GM21786 (cell line): ENCODE measurements around the gene KIRREL3.

Experiments
- ATAC-seq: cut with Tn5 transposase; IDR thresholded peaks from one replicate; pipeline ENCODE4 v1.9.1; 2021; ENCODE audit not compliant: unreplicated experiment

The KIRREL3 gene

DNA sequence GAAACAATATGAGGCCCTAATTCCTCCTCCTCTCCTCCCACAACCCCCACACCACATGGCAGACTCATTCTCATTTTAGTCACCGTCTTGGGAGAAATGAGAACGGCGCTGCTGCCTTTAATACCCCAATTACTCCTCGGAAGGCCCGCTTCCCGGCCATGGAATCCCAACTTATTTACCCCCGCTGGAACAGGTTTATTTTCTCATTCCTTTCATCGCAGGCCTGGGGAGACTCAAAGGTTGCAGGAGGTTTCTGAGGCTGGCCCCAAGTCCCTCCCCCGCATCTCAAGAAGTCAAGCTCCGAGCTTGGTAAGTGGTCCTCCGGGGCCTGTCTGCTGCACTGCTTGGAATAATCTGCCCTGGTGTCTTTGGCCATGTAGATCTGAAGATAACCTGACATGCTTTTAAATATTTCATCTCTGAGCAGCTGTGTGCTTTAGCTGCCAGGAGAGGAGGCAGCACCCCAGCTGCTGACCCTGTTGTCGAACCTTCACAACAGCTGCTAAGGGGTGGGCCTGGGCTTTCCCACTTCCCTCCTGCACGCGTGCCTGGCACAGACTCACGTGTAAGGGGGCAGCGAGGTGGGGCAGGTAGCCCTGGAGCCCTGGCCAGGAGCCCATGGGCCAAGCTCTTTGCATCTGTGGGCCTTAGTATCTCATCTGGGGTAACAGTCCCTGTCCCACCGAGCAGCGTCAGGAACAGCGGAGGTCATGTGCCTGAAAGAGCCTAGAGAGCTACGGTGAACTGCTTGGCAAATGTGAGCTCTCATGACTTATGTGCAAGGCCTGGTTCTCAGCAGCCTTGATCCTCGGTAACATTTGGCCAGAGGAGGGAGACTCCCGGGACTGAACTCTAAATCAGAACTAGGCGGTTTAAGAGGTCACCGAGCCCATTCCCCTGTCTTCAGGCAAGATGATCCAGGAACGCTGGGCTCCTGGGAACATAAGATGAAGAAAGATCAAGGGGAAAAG is 480.5 kb downstream of the KIRREL3 start:
- ATAC-seq, result no peak

DNA sequence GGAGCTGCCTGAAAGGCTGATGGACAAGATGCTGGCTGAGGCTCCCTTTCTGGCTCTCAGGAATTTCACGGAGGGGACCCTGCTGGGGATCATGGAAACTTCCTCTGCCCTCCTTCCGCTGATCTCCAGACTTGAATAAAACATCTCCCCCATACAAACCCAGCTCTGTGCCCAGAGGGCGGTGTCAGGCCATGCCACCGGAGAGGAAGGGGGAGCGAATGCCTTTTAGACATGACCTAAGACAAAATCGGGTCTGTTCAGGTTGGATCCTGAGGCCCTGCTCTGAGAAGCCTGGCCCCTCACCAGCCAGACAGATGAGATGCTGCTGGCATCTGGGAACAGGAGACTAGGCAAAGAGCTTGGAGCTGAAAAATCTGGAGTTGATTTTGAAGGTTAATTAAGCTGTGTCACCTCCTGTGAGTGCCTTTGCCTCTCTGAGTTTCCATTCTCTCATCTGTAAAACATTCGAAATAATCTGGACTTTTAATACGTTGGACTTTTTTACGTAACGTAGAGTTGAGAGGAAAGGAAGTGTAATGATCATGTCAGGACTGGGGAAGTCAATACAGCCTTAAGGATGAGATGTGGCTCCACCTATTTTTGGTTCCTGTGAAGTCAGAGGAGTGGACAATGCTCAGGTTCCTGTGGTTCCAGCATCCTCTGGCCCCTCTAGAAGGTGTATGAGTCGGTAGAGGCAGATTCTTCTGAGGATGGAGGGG is 481.4 kb downstream of the KIRREL3 start:
- ATAC-seq, result no peak

DNA sequence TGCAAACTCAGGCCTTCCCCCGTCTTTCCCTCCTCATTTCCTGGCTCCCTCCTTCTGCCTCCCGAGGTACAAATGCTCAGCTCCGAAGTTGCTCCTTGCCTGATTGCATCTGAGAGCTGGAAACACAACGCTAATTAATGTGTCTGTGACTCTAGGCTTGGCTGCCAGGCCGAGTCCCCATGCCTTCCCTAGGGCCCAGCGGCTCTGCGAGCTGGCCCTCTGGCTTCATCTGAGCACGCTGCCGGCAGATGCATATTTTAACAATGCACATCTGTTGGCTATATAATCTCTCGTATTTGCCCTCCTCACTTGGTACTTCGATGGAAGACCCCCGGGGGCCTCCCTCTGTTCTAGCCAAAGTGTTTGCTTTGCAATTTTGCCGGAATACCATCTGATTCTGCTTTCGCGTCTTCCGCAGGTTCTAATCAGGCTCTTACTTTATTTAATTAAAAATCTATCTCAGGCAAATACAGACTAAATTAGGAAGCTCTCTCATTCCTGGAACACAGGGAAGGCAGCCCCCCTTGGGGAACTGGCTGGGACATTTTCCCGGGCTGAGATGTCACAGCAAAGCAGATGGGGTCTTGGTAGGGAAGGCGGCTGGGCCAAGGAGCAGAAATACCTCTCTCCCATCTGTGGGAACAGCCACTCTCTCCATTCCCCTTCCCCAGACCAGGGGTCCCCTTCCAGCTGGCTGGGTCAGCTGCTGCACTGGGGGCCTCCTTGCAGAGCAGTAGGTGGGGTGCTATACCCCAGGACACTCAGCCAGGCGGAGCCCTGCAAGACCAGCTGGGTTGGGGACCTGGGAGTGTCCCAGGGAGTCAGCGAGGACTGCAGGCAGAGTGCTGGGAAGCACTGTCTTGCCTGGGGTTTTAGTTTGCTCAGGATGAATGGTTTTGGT is 482.2 kb downstream of the KIRREL3 start:
- ATAC-seq, result no peak

DNA sequence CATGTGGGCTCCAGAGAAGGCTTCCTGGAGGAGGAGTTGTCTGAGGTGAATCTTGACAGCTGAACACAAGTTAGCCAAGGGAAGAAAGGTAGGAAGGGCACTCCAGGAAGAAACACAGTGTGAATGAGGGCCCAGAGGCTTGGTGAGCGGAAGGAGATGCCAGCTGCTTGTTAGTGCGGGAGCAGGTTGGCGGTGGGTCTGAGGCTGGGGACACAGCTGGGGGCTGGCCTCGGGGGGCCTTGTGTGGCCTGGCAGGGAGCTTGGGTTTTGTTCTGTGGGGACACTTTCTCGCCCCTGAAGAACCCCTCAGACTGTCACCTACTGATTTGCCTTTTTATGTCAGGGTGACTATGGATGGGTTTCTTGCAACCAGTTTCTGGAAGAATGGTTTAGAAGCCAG is 485.1 kb downstream of the KIRREL3 start:
- no peak for ATAC-seq

DNA sequence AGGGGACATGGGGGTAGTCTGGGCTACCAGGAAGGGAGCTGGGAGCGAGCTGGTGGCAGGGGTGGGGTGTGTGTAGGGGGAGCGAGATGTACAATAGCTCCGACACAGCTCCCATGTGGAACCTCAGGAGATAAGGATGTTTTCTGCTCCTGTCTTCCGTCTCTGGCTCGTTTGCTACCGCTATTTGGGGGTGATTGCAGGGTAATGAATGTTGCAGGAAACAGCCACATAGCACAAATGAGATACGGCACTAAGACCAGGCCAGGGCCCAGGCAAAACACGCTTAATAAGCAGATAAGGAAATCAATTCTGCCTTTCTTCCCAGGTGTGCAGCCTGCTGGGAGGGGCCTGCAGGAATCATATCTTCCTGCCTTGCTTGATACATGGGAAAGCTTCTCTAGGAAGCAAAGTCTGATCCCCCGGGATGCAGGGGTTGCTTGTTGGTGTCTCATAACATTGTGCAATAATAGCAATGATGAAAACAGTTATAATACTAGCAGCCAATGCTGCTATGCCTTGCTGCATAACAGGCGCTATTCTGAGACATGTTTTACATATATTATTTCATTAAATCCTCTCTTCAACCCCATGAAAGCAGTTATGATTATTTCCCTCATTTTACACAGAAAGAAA is 486.4 kb downstream of the KIRREL3 start:
- no peak for ATAC-seq

DNA sequence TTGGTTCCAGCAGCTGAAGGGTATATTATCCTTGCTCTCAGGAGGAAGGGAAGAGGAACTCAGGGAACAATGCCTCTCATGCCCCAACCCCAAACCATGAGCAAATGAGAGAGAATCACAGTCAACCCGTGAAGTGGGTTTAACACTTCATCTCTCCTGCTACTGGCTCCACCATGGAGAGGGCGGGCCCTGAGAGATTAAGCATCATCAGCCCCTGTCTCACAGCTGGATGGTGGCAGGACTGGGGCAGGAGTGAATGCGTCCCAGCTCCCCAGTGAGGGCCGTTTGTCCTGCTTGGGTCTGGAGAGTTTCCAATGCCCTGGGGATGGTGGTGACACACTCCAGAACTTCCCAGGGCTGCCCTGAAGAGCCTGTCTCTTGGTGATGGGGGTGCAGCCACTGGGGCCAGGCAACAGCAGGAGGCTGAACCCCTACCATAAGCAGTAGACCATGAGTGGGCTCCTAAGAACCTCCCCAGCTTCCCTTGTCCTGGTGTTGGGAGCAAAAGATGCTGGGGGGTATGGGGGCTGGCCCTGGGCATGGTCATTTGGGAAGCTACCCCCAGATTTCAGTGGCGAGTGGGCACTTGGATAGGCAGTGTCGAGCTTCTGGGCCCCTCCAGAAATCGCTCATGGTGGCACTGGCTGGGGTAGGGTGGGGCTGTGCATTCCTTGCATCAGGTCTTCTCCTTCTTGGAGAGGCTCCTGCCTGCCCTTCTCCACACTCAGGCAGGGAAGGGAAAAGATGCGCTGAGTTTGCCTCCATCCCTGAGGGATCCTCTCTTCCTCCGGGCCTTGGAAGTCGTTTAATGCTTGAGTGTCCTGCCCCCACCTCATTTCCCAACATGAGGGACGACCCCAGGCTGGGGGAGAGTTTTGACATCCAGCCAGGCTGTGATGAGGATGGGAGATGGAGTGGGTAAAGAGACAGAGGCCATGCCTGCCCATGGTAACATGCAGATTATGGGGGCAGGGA is 487.5 kb downstream of the KIRREL3 start:
- no peak for ATAC-seq

DNA sequence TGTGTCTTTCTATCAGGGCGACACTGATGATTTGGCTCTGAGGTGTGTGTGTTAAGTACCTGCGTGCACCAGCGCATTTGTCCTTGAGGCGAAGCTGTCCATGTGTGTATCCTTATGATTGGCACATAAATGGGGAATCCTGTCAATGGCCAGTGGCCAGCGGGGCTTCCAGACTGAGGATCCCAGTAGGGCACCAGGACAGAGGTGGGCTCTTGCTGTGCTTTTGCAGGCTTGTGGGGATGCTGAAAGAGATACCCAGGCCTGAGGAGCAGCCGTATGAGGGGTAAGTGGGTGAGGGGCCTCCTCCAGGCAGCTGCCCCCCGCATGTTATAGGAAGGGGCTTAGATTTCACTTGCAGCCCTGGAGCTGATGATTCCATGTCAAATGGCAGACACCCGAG is 488.3 kb downstream of the KIRREL3 start:
- no peak for ATAC-seq

DNA sequence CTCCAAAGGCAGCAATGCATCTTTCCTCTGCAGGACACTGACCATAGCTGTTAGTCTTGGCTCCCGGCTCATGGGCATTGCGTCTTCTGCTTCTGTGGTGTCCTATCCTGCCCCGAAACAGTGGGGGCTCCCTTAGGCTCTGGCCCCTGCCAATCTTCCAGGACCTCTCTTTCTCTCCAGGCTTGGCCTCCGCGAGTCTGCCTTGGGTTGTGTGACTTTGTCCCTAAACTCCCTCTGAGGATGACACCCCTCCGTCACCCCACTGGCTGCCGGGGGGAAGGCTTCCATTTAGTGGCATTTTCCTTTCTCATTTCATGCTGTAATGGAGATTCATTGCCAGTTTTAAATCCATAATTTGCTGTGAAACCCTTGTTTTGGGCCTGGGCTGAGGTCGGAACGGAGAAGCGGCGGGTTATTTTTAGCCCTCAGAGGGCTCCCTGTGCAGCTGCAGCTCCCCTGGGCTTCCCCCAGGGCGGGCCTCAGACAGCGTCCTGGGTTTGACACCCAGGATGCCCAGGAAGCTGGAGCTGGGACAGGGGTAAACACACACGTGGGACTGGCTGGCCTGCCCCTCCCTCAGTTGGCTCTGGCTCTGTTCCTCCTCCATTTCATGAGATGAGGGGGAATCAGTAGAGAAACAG is 489.0 kb downstream of the KIRREL3 start:
- ATAC-seq, result no peak

DNA sequence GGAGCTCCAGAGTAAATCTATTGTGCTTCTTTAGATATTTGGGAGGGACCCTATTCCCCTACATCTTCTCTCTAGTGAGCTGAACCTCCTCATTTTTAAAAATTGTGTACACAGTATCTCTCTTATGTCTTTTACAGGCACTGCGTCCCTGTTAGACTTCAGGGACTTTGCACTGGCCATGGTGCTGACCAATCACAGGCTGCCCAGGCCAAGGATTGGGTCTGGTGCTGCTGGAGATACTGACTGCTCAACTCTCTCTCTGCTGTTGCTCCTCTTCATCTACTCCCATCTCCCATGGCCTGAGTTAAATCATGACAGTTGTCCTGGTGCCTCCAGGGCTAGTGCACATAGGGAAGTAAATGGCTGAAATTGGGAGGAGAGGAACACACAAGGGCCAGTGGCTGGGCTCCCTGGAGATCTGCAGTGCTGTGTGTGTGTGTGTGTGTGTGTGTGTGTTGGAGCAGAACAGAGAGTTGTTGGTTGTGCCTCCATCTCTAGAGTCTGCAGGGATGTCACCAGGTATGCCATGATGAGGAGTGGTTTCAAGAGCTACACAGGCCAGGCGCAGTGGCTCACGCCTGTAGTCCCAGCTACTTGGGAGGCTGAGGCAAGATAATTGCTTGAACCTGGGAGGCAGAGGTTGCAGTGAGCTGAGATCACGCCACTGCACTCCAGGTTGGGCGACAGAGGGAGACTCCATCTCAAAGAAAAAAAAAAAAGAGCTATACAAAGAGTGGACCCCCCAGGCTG is 489.8 kb downstream of the KIRREL3 start:
- ATAC-seq, result no peak

DNA sequence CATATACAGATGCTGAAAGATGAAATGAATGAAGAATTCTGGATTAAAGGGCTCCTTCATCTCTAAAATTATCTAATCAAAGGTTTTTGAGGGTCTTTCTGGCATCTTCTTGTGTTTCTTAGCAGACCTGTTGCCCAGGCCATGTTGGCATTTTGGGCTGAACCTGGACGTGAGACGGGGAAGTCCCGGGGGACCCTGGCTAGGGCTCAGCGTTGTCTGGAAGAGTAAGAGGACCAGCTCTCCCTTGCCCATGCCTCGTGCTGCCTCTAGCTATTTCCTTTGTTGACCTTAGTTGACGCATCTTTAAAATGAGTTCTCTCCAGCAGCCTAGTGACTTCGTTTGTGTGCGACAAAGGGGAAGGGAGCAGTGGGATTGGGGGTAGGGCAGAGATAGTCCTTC is 492.9 kb downstream of the KIRREL3 start:
- no peak for ATAC-seq

DNA sequence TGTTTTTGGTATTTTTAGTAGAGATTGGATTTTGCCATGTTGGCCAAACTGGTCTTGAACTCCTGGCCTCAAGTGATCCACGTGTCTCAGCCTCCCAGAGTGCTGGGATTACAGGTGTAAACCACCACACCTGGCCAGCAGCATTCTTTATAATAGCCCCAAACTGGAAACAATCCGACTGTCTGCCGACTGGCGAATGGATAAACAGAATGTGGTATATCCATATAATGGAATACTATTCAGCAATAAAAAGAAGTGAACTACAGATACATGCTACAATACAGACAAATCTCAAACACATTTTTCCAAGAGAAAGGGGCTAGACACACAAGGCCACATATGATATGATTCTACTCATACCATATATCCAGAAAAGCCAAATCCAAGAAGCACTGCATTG is 493.8 kb downstream of the KIRREL3 start:
- ATAC-seq, result no peak

DNA sequence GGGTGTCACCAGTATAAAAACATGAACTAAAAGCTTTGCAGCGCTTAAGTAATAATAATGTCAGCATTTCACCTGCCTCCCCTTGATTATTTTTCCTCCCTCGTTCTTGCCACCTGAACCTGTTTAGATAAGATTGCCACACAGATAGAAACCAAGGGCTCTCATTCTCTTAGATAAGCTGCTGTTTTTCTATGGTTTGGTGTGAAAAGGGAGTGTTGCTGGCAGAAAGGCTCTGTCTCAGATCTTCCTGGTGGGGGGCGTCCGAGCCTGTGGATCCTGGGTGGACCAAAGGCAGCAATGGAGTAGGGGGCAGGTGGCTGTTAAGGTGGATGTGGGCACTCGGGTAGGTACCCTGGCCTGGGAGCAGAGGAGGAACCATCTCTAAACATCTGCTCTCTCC is 497.6 kb downstream of the KIRREL3 start:
- no peak for ATAC-seq

DNA sequence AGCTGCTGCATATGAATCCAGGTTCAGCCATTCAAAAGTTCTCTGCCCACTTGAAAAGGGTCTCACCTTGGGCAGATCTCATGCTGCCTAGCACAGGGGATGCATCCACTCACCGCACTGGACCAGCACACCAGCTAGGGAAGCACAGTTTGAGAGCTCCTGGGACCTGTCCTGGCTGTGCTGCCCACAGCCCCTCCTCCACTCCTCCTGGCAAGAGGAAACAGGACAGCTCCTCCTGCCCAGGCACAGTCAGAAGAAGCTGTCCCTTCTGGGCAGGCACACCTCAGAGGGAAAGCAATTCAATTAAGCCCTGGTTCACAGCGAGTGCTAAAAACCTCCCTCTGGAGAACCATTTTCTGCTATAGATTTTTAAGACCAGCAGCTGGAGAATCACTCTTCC is 498.4 kb downstream of the KIRREL3 start:
- no peak for ATAC-seq

DNA sequence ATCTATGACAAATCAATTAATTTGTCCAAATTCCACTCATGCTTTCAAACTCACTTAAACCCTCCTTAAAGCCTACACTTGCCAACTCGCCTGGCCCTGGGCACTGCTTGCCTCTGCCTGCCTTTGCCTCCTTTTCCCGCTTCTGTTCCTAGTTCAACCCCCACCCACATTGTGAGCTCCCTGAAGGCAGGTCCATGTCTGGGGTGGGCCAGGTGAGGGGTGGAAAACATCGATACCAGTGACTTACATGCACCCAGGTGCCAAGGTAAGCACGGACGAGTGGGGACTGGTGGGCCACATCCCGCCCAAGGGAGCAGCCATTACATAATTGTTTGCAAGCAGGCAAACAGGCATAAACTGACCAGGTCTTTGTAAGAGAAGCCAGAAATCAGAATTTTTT is 498.9 kb downstream of the KIRREL3 start:
- ATAC-seq, result no peak

DNA sequence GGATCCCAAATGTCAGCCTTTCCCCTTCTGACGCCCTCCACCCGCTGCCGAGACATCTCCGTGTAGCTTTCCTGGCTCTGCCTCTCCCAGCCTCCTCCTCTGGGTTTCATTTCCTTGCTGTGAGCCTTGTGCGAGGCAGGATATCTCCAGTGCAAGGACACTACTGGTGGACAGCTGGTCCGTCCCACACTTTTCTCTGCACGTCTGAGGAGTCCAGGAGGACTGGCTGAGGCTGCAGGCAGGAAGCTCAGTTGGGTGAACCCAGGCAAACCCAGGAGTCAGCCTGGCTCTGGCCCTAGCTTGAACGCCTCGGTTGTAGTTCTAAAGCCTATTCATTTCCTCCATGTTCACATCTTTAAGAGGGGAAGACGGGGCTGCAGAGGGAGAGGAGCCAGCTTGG is 499.6 kb downstream of the KIRREL3 start:
- no peak for ATAC-seq

DNA sequence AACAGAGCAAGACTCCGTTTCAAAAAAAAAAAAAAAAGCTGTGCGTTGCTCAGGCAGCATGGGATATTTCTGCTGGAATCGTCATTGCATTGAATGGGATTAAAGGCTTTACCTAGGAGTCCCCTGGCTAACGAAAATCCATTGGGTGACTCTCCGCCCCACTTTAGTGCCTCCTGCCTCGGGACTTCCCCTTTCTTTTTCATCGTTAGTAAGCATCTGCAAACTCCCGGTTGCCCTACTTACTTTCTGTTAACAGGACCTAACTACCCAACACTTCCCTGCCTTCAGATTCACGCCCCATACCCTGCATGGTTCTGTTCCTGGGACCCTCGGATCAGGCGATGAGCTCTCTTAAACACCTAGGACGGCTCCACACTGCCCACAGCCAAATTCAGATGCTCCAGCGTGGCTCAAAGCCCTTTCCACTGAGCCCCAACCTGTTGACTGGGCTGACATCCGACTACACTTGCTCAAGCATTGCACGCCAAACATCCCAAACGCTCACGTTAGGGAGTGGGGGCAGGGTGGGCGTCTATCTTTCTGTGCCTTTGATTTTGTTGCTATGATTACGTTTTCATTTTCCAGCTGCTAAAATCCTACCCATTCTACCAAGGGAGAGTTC is 501.3 kb downstream of the KIRREL3 start:
- no peak for ATAC-seq

DNA sequence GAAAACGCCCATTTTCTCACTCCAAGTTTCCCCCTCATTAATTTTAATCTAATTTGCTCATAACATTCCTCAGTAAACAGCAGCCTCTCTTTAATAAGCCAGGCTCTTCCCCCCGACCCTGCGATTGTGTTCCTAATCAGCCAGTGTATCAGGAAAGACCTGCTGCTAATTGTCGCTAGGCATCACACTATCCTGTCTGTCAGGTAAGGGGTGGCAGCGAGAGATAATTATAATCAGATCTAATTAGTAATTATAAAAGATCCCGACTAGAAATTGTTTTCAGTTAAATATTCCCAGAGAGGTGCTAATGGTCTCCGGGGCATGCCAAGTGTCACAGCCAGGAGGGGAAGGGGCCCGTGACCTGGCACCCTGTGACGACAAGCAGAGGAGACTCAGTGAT is 502.3 kb downstream of the KIRREL3 start:
- no peak for ATAC-seq

DNA sequence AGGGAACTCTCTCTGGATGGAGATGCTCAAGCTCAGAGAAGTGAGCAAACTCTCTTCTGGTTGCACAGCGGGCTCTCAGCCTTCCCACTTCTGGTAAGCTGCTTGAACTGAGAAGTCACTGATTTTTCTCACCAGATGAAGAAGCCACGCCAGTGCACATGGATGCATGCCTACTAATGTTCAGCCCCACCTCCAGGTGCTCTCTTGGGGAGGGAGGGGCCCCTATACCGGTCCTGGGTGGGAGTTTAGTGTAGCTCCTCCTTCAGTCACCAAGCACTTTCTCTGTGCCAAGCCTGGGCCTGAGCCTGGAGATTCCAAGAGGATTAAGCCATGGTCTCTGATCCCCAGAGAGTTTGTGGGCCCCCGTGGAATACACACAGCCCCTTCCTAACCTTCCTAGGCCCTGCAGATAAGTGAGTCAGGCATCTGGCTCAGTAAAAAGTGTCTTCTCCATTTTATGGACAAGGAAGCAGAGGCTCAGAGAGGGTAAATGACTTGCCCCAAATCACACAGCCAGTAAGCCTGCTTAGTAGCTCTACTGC is 502.9 kb downstream of the KIRREL3 start:
- no peak for ATAC-seq
